ENCODE data around the gene PTPN6. TPM values are rescaled to one million over a fixed set of nuclear protein-coding genes. Genes with fewer than 3 reads are reported as not detected.
A peak's percentile ranks its signal among the peaks of the same experiment; 100 is the strongest.

PTPN6 gene
- total and polyA plus RNA-seq, 9 of the 15 experiments (the other 6 are each of a cell fraction or from before 2014, with no cell fraction given): 1.5 to 5.1 (median 3.9) TPM

GRCh38 chr12:6929466-6930452 is 21.4 kb upstream of the PTPN6 start (continued):
- TF ChIP-seq, protein P1, sequence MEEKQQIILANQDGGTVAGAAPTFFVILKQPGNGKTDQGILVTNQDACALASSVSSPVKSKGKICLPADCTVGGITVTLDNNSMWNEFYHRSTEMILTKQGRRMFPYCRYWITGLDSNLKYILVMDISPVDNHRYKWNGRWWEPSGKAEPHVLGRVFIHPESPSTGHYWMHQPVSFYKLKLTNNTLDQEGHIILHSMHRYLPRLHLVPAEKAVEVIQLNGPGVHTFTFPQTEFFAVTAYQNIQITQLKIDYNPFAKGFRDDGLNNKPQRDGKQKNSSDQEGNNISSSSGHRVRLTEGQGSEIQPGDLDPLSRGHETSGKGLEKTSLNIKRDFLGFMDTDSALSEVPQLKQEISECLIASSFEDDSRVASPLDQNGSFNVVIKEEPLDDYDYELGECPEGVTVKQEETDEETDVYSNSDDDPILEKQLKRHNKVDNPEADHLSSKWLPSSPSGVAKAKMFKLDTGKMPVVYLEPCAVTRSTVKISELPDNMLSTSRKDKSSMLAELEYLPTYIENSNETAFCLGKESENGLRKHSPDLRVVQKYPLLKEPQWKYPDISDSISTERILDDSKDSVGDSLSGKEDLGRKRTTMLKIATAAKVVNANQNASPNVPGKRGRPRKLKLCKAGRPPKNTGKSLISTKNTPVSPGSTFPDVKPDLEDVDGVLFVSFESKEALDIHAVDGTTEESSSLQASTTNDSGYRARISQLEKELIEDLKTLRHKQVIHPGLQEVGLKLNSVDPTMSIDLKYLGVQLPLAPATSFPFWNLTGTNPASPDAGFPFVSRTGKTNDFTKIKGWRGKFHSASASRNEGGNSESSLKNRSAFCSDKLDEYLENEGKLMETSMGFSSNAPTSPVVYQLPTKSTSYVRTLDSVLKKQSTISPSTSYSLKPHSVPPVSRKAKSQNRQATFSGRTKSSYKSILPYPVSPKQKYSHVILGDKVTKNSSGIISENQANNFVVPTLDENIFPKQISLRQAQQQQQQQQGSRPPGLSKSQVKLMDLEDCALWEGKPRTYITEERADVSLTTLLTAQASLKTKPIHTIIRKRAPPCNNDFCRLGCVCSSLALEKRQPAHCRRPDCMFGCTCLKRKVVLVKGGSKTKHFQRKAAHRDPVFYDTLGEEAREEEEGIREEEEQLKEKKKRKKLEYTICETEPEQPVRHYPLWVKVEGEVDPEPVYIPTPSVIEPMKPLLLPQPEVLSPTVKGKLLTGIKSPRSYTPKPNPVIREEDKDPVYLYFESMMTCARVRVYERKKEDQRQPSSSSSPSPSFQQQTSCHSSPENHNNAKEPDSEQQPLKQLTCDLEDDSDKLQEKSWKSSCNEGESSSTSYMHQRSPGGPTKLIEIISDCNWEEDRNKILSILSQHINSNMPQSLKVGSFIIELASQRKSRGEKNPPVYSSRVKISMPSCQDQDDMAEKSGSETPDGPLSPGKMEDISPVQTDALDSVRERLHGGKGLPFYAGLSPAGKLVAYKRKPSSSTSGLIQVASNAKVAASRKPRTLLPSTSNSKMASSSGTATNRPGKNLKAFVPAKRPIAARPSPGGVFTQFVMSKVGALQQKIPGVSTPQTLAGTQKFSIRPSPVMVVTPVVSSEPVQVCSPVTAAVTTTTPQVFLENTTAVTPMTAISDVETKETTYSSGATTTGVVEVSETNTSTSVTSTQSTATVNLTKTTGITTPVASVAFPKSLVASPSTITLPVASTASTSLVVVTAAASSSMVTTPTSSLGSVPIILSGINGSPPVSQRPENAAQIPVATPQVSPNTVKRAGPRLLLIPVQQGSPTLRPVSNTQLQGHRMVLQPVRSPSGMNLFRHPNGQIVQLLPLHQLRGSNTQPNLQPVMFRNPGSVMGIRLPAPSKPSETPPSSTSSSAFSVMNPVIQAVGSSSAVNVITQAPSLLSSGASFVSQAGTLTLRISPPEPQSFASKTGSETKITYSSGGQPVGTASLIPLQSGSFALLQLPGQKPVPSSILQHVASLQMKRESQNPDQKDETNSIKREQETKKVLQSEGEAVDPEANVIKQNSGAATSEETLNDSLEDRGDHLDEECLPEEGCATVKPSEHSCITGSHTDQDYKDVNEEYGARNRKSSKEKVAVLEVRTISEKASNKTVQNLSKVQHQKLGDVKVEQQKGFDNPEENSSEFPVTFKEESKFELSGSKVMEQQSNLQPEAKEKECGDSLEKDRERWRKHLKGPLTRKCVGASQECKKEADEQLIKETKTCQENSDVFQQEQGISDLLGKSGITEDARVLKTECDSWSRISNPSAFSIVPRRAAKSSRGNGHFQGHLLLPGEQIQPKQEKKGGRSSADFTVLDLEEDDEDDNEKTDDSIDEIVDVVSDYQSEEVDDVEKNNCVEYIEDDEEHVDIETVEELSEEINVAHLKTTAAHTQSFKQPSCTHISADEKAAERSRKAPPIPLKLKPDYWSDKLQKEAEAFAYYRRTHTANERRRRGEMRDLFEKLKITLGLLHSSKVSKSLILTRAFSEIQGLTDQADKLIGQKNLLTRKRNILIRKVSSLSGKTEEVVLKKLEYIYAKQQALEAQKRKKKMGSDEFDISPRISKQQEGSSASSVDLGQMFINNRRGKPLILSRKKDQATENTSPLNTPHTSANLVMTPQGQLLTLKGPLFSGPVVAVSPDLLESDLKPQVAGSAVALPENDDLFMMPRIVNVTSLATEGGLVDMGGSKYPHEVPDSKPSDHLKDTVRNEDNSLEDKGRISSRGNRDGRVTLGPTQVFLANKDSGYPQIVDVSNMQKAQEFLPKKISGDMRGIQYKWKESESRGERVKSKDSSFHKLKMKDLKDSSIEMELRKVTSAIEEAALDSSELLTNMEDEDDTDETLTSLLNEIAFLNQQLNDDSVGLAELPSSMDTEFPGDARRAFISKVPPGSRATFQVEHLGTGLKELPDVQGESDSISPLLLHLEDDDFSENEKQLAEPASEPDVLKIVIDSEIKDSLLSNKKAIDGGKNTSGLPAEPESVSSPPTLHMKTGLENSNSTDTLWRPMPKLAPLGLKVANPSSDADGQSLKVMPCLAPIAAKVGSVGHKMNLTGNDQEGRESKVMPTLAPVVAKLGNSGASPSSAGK (IDR thresholded peaks at IDR 0.05): no peak
- TF ChIP-seq MAZ (CRISPR knock-in tag; conservative IDR thresholded peaks at IDR 0.05 in 1 of 2, IDR thresholded peaks at IDR 0.05 in 1 of 2): no peak
- TF ChIP-seq RUNX1 (IDR thresholded peaks at IDR 0.05; ENCODE audit: low read depth): no peak
- 0 out of 2 replicates have a peak, but pooled peaks have one; percentile 14 for TF ChIP-seq CREM (IDR thresholded peaks at IDR 0.05; ENCODE audit: low read depth)
- TF ChIP-seq, protein P2, sequence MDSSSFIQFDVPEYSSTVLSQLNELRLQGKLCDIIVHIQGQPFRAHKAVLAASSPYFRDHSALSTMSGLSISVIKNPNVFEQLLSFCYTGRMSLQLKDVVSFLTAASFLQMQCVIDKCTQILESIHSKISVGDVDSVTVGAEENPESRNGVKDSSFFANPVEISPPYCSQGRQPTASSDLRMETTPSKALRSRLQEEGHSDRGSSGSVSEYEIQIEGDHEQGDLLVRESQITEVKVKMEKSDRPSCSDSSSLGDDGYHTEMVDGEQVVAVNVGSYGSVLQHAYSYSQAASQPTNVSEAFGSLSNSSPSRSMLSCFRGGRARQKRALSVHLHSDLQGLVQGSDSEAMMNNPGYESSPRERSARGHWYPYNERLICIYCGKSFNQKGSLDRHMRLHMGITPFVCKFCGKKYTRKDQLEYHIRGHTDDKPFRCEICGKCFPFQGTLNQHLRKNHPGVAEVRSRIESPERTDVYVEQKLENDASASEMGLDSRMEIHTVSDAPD (CRISPR knock-in tag; IDR thresholded peaks at IDR 0.05): no peak
- TF ChIP-seq ZNF766 (CRISPR knock-in tag; conservative IDR thresholded peaks at IDR 0.05): no peak
- no peak for TF ChIP-seq SFPQ (IDR thresholded peaks at IDR 0.05; ENCODE audit: low read depth, low read length)
- TF ChIP-seq IRF2 (CRISPR knock-in tag; IDR thresholded peaks at IDR 0.05): no peak
- TF ChIP-seq EZH2 (IDR thresholded peaks at IDR 0.05; ENCODE audit: borderline replicate concordance, low read depth, low read length): no peak
- no peak for TF ChIP-seq MYBL2 (IDR thresholded peaks at IDR 0.05; ENCODE audit: low read depth)
- no peak for TF ChIP-seq MYBL2 (CRISPR knock-in tag; IDR thresholded peaks at IDR 0.05; ENCODE audit: borderline replicate concordance)

Measured in K562 (cell line).